Stomach (tissue), 9 donors: ENCODE data around the gene AKT1. TPM values are rescaled to one million over a fixed set of nuclear protein-coding genes. Genes with fewer than 3 reads are reported as not detected.

Source experiments
- DNase-seq, 2 donors: peaks; one replicate each; pipeline versions ENCODE4 v3.0.0 to v3.0.0-alpha.2; 2013 to 2019
- H3K27ac ChIP-seq, 5 donors: fragments of 200-600 bp in 4 of 5; sonication (generic) in 4 of 5; one replicate each; pipeline ENCODE4 v1.5.1; 2013 to 2019; ENCODE audit warnings: mild to moderate bottlenecking in 1 of 5, moderate library complexity in 1 of 5
- H3K27me3 ChIP-seq, 3 donors: fragments of 200-600 bp; sonication (generic); one replicate each; pipeline ENCODE4 v1.5.1; 2017 to 2019; ENCODE audit warnings: mixed run types in 1 of 3
- H3K36me3 ChIP-seq, 4 donors: fragments of 200-600 bp; sonication (generic); 1 replicate in 3 of 4; 2 replicates in 1 of 4; pipeline ENCODE4 v1.5.1; 2016 to 2019
- H3K4me1 ChIP-seq, 4 donors: fragments of 200-600 bp; sonication (generic); one replicate each; pipeline ENCODE4 v1.5.1; 2016 to 2019
- H3K4me3 ChIP-seq, 4 donors: fragments of 200-600 bp; sonication (generic) in 3 of 4; one replicate each; pipeline ENCODE4 v1.5.1; 2016 to 2019; ENCODE audit warnings: mild to moderate bottlenecking in 1 of 4
- H3K9me3 ChIP-seq, 4 donors: fragments of 200-600 bp; sonication (generic); one replicate each; pipeline ENCODE4 v1.5.1; 2016 to 2019
- CTCF ChIP-seq, 7 experiments: fragments of 450-650 bp in 4 of 7; fragments of 200-600 bp in 3 of 7; sonication (generic) in 3 of 7; IDR thresholded peaks; one replicate each; pipeline ENCODE4 v1.5.1; 2016 to 2019; ENCODE audit warnings: antibody characterized with exemption in 7 of 7, control low read depth in 2 of 7, mild to moderate bottlenecking in 1 of 7
- EP300 ChIP-seq: sonication (generic); formaldehyde crosslinking; IDR thresholded peaks from one replicate; pipeline ENCODE4 v1.6.1; 2017; ENCODE audit warnings: antibody characterized with exemption
- POLR2A ChIP-seq, 4 donors: fragments of 450-650 bp; IDR thresholded peaks; one replicate each; pipeline ENCODE4 v1.6.1; 2016; ENCODE audit warnings: antibody characterized with exemption in 4 of 4, control low read depth in 2 of 4, mild to moderate bottlenecking in 1 of 4, moderate library complexity in 1 of 4
- POLR2AphosphoS5 ChIP-seq, 3 donors: sonication (generic); formaldehyde crosslinking; IDR thresholded peaks; one replicate each; pipeline ENCODE4 v1.6.1; 2016; ENCODE audit warnings: antibody characterized with exemption in 3 of 3
- WGBS, 5 donors: extraction: QIAGEN DNeasy Blood & Tissue Kit in 3 of 5; methylation state at CpG; one replicate each; pipeline versions ENCODE4 v1.1.5 to v1.1.7; 2013 to 2018; 5-methylcytosine and 5-hydroxymethylcytosine counted together
- intact Hi-C: fragments of 100-400 bp; cut with DNase I; formaldehyde crosslinking; loops from one replicate; pipeline ENCODE4 v1.15.1; 2023; ENCODE audit warnings: low total_unique reads
- polyA plus RNA-seq, 3 donors: library from polyadenylated mRNA; stranded (reverse); fragments of 200-250 nt; gene quantifications; one replicate each; pipeline ENCODE4 v1.2.3, GENCODE V29; 2013
- total RNA-seq, 5 donors: library from RNA; depleted of rRNA; stranded (reverse); fragments of >200 nt; gene quantifications; one replicate each; pipeline versions ENCODE4 v1.1.0 to v1.2.3, GENCODE V29; 2014 to 2016
- donor health status: healthy with polysubstance abuse.
- donor health status: Bipolar disorder and iron deficiency.
- donor health status: healthy.

AKT1 gene
- total and polyA plus RNA-seq, 8 donors: 85.2 to 292 (median 113) TPM

DNA sequence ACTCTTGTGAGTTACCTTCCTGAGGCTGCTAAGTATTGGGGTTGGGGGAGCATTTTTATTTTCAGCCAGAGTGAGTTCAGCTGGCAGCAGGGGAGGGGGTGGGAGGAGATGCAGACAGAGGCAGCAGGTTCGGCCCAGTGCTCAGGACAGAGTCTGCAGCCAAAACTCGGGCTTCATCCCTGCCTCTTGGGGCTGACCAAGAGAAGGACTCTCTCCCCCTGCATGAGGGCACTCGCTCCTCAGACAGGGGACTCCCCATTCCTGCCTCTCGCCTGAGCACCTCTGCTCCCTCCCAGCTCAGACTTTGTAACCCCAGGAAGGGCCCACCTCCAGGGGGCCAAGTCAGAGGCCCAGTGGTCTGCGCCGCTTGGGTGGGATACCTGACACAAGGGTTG is 1.1 kb upstream of the AKT1 start:
- no peak for DNase-seq
- 67 to 79% (median 71%) methylated on average over 6 of the region's 6 CpGs; no CpG with 5 or more reads in 1 of the 5 donors for WGBS, 5 donors
- peaks cover 60 to 82% (median 76%) of the 10 kb centered on the region in 4 donors for H3K4me1 ChIP-seq
- no peaks in the 10 kb centered on the region for H3K9me3 ChIP-seq
- peaks cover 2 to 10% (median 9%) of the 10 kb centered on the region in 4 donors for H3K36me3 ChIP-seq
- H3K27ac ChIP-seq: peak overlapping the region; percentile 61 to 98 (median 89)
- TF ChIP-seq EP300: no peak
- no peak for TF ChIP-seq CTCF (IDR thresholded peaks at IDR 0.05)
- TF ChIP-seq POLR2AphosphoS5 (IDR thresholded peaks at IDR 0.05): no peak
- TF ChIP-seq POLR2A (IDR thresholded peaks at IDR 0.05): no peak
- H3K27me3 ChIP-seq: no peaks in the 10 kb centered on the region
- intact Hi-C loops: no loop called here
- H3K4me3 ChIP-seq: no peak overlapping the region

DNA sequence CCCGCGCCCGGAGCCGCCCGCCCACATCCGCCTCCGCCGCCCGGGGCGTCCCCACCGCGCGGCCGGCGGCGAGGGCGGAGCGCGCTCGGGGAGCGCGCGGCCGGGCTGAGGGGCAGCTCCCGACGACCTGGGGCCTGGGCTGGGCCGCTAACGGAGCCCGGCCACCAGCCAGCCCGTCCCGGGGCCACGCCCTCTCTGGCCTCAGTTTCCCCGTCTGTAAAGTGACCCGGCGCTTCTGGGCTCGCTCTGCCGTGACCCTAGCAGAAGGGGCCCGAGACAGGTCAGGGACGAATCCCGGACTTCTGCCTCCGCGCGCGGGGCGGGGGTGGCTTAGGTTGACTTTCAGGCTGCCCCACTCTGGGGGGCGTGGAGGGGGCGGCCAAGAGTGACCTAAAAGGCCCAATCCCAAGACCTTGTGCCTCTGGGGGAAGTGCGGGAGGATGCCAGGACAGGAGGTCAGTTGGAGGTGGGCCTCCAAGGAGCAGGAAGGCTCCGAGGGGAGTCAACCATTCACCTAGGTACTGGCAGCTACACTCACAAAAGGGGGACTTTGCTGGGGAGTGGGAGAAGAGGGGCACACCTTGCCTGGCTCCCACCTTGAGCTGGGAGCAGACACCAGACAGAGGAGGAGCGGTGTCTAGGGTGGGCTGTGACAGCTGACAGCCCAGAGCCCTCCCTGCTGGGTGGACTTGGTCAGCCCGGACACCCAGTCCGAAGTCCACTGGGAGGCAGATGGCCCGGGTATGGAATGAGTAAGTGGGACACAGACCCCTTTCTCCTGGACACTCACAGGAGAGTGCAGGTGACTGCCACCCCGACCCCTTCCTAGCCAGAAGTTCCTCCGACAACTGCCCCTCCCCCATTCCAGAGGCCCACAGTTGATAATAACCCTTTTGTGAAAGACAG is 486 bp upstream of the AKT1 start:
- H3K36me3 ChIP-seq: peaks cover 9 to 16% (median 15%) of the 10 kb centered on the region in 4 donors
- H3K9me3 ChIP-seq: no peaks in the 10 kb centered on the region
- TF ChIP-seq POLR2AphosphoS5 (IDR thresholded peaks at IDR 0.05): no peak
- TF ChIP-seq CTCF (IDR thresholded peaks at IDR 0.05): no peak
- no peak for TF ChIP-seq EP300
- TF ChIP-seq POLR2A (IDR thresholded peaks at IDR 0.05): no peak
- intact Hi-C loops: no loop called here
- peaks cover 56 to 82% (median 76%) of the 10 kb centered on the region in 4 donors for H3K4me1 ChIP-seq
- H3K27me3 ChIP-seq: no peaks in the 10 kb centered on the region
- peak; percentile 68 to 87 for DNase-seq
- 8 to 53% (median 19%) methylated on average over 8 to 55 of the region's 55 CpGs for WGBS, 5 donors
- H3K27ac ChIP-seq: peak overlapping the region; percentile 86 to 98 (median 89)
- H3K4me3 ChIP-seq: peak overlapping the region; percentile 46 to 50 (median 48)

DNA sequence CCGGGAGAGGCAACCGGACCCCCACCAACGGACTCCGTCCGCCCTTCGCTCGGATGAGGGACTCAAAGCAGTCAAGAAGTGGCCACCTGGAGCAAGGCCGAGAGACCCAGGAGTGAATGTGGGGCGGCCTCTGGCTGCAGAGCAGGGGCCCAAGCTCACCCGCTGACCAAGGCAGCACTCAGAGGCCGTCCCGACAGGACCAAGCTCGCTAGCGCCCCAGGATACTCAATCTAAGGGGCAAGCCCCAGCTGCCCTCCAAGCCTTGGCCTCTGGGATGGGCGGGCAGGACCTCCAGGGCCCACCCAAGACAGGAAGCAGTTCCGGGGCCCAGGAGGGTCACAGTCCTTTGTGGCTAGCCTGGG is 936 bp downstream of the AKT1 start:
- DNase-seq: peak; percentile 45 to 63
- peak overlapping the region; percentile 77 to 96 (median 86) for H3K4me3 ChIP-seq
- TF ChIP-seq EP300 (no peak), CTCF (IDR thresholded peaks at IDR 0.05) (no peak), POLR2AphosphoS5 (IDR thresholded peaks at IDR 0.05) (no peak), POLR2A (IDR thresholded peaks at IDR 0.05) (no peak)
- H3K36me3 ChIP-seq: peaks cover 23 to 30% (median 30%) of the 10 kb centered on the region in 4 donors
- H3K9me3 ChIP-seq: no peaks in the 10 kb centered on the region
- H3K4me1 ChIP-seq: peaks cover 63 to 90% (median 82%) of the 10 kb centered on the region in 4 donors
- intact Hi-C loops: no loop called here
- WGBS, 5 donors: 1 to 9% (median 4%) methylated on average over 9 to 16 of the region's 16 CpGs
- H3K27ac ChIP-seq: peak overlapping the region; percentile 78 to 95 (median 88)
- no peaks in the 10 kb centered on the region for H3K27me3 ChIP-seq

- DNase-seq: peak; percentile 52 to 84
- peaks cover 23 to 35% (median 35%) of the 10 kb centered on the region in 4 donors for H3K36me3 ChIP-seq
- no peak for TF ChIP-seq POLR2AphosphoS5 (IDR thresholded peaks at IDR 0.05)
- TF ChIP-seq EP300: no peak
- TF ChIP-seq CTCF (IDR thresholded peaks at IDR 0.05): no peak
- no peaks in the 10 kb centered on the region for H3K9me3 ChIP-seq
- H3K4me3 ChIP-seq: peak overlapping the region; percentile 77 to 96 (median 86)
- intact Hi-C loops: no loop called here
- no peaks in the 10 kb centered on the region for H3K27me3 ChIP-seq
- peaks cover 63 to 90% (median 82%) of the 10 kb centered on the region in 4 donors for H3K4me1 ChIP-seq
- peak overlapping the region in 4 of 5 donors; percentile 78 to 95 (median 88) for H3K27ac ChIP-seq
- WGBS, 5 donors: 2 to 13% (median 8%) methylated on average over 9 to 15 of the region's 15 CpGs
Observed at GRCh38 chr14:104794099-104794498, 1.4 kb downstream of the AKT1 start.
